Measurements from ENCODE around the gene IFT74. TPM values are rescaled to one million over a fixed set of nuclear protein-coding genes. Genes with fewer than 3 reads are reported as not detected.
A peak's percentile ranks its signal among the peaks of the same experiment; 100 is the strongest.

The IFT74 gene
- total RNA-seq (2014; rRNA removed; shearing (Covaris generic)) = 11.0 and 14.0 TPM in 2 replicates
- polyA plus RNA-seq (2015; cell fraction: cytosol; rRNA removed) = 11.1 and 13.3 TPM in 2 replicates
- 11.9 and 13.5 TPM in 2 replicates for polyA plus RNA-seq (2015; cell fraction: nucleus; rRNA removed)

- peak; percentile 94 for DNase-seq (ENCODE audit: low read depth)
Measured at GRCh38 chr9:26955921-26956859, at the start of gene IFT74. IFT74 (plus strand) TSS chr9:26956412; CDS start chr9:26961968, 5,556 bp downstream.

GRCh38 chr9:26913138-26913668 lies 43.0 kb upstream of the IFT74 start:
- DNase-seq (ENCODE audit: low read depth) = no peak

GRCh38 chr9:26919698-26920097 lies 36.5 kb upstream of the IFT74 start:
- DNase-seq (ENCODE audit: low read depth) = no peak

- DNase-seq (ENCODE audit: low read depth) = no peak
Measured at GRCh38 chr9:26925609-26926008, 30.6 kb upstream of the IFT74 start.

- no peak for DNase-seq (ENCODE audit: low read depth)
Measured at GRCh38 chr9:26928902-26929495, 27.2 kb upstream of the IFT74 start.

- no peak for DNase-seq (ENCODE audit: low read depth)
Measured at GRCh38 chr9:26935847-26936246, 20.4 kb upstream of the IFT74 start.

GRCh38 chr9:26937816-26938371 lies 18.3 kb upstream of the IFT74 start:
- no peak for DNase-seq (ENCODE audit: low read depth)

GRCh38 chr9:26939955-26940711 lies 16.1 kb upstream of the IFT74 start:
- no peak for DNase-seq (ENCODE audit: low read depth)

- DNase-seq (ENCODE audit: low read depth) = no peak
Measured at GRCh38 chr9:26940779-26941178, 15.4 kb upstream of the IFT74 start.

- DNase-seq (ENCODE audit: low read depth) = no peak
Measured at GRCh38 chr9:26945591-26945990, 10.6 kb upstream of the IFT74 start.

- DNase-seq (ENCODE audit: low read depth) = peak; percentile 97
Measured at GRCh38 chr9:26946753-26947727, 9.2 kb upstream of the IFT74 start, which contains the start of gene PLAA. PLAA (minus strand) TSS chr9:26947242; CDS start chr9:26947045, 197 bp downstream.

GRCh38 chr9:26947736-26948135 lies 8.5 kb upstream of the IFT74 start:
- no peak for DNase-seq (ENCODE audit: low read depth)

- peak; percentile 82 for DNase-seq (ENCODE audit: low read depth)
Measured at GRCh38 chr9:26949637-26950069, 6.6 kb upstream of the IFT74 start.

- no peak for DNase-seq (ENCODE audit: low read depth)
Measured at GRCh38 chr9:26950521-26950920, 5.7 kb upstream of the IFT74 start.

- no peak for DNase-seq (ENCODE audit: low read depth)
Measured at GRCh38 chr9:26951794-26952193, 4.4 kb upstream of the IFT74 start.

- DNase-seq (ENCODE audit: low read depth) = no peak
Measured at GRCh38 chr9:26954050-26954508, 2.1 kb upstream of the IFT74 start.

- DNase-seq (ENCODE audit: low read depth) = no peak
Measured at GRCh38 chr9:26955222-26955903, 849 bp upstream of the IFT74 start.

GRCh38 chr9:26956860-26957233 lies 635 bp downstream of the IFT74 start:
- no peak for DNase-seq (ENCODE audit: low read depth)

- DNase-seq (ENCODE audit: low read depth) = no peak
Measured at GRCh38 chr9:26971721-26972120, 15.5 kb downstream of the IFT74 start.
